Neuronal stem cell (in vitro differentiated cells): ENCODE measurements around the gene LRMDA.

Source experiments
- DNase-seq: peaks from one replicate; pipeline ENCODE4 v3.0.0-alpha.2; 2013; ENCODE audit warnings: low spot score
- H2AFZ ChIP-seq: one replicate; pipeline ENCODE4 v1.6.1; 2013; ENCODE audit warnings: mild to moderate bottlenecking, low read length, inconsistent platforms
- H2AK5ac ChIP-seq: 2 replicates; pipeline ENCODE4 v1.6.1; 2013; ENCODE audit warnings: low read depth, mild to moderate bottlenecking, inconsistent platforms, low read length, moderate library complexity, mixed read lengths
- H2BK120ac ChIP-seq: 2 replicates; pipeline ENCODE4 v1.6.1; 2013; ENCODE audit warnings: low read depth, mild to moderate bottlenecking, inconsistent platforms, low read length, moderate library complexity, mixed read lengths
- H2BK12ac ChIP-seq: one replicate; pipeline ENCODE4 v1.6.1; 2013; ENCODE audit warnings: low read length, inconsistent platforms
- H2BK15ac ChIP-seq: 2 replicates; pipeline ENCODE4 v1.6.1; 2013; ENCODE audit warnings: mild to moderate bottlenecking, low read length, inconsistent platforms, mixed read lengths
- H2BK5ac ChIP-seq: one replicate; pipeline ENCODE4 v1.6.1; 2013; ENCODE audit warnings: inconsistent platforms, mild to moderate bottlenecking, low read length, moderate library complexity
- H3K14ac ChIP-seq: one replicate; pipeline ENCODE4 v1.6.1; 2013; ENCODE audit warnings: low read length, inconsistent platforms
- H3K18ac ChIP-seq: 2 replicates; pipeline ENCODE4 v1.6.1; 2013; ENCODE audit warnings: low read length, inconsistent platforms
- H3K23ac ChIP-seq: 2 replicates; pipeline ENCODE4 v1.6.1; 2013; ENCODE audit warnings: low read depth, mild to moderate bottlenecking, mixed read lengths, low read length, inconsistent platforms; ENCODE audit not compliant: poor library complexity
- H3K27ac ChIP-seq: replicated peaks from 3 replicates; pipeline ENCODE4 v1.5.1; 2013; ENCODE audit warnings: low read length, inconsistent platforms
- H3K27me3 ChIP-seq, 3 experiments: 2 replicates each; pipeline ENCODE4 v1.6.1; 2013; ENCODE audit warnings: low read length in 3 of 3, mild to moderate bottlenecking in 2 of 3, inconsistent platforms in 1 of 3, low read depth in 1 of 3, mixed read lengths in 1 of 3, moderate library complexity in 1 of 3; ENCODE audit not compliant: control insufficient read depth in 3 of 3, insufficient read depth in 3 of 3
- H3K36me3 ChIP-seq, 2 donors: replicated peaks in 1 of 2; 2 replicates each; pipeline ENCODE4 v1.6.1; 2013; ENCODE audit warnings: low read length in 2 of 2; ENCODE audit not compliant: control insufficient read depth in 2 of 2, insufficient read depth in 2 of 2
- H3K4ac ChIP-seq: 2 replicates; pipeline ENCODE4 v1.6.1; 2013; ENCODE audit warnings: inconsistent platforms, mild to moderate bottlenecking, low read length, moderate library complexity
- H3K4me1 ChIP-seq, 2 donors: 1 replicate in 1 of 2; 2 replicates in 1 of 2; pipeline ENCODE4 v1.6.1; 2013; ENCODE audit warnings: low read length in 2 of 2, low read depth in 1 of 2; ENCODE audit not compliant: control insufficient read depth in 2 of 2, insufficient read depth in 1 of 2
- H3K4me2 ChIP-seq: one replicate; pipeline ENCODE4 v1.6.1; 2013; ENCODE audit warnings: mild to moderate bottlenecking, low read length, inconsistent platforms; ENCODE audit not compliant: insufficient read depth, poor library complexity, severe bottlenecking
- H3K4me3 ChIP-seq, 2 donors: 2 replicates each; pipeline ENCODE4 v1.5.1; 2013; ENCODE audit warnings: low read length in 2 of 2, mild to moderate bottlenecking in 2 of 2, inconsistent platforms in 1 of 2, moderate library complexity in 1 of 2
- H3K79me1 ChIP-seq: one replicate; pipeline ENCODE4 v1.6.1; 2013; ENCODE audit warnings: low read depth, mild to moderate bottlenecking, inconsistent platforms, low read length, moderate library complexity
- H3K9ac ChIP-seq: one replicate; pipeline ENCODE4 v1.6.1; 2013; ENCODE audit warnings: mild to moderate bottlenecking, low read depth, low read length, inconsistent platforms; ENCODE audit not compliant: poor library complexity
- H3K9me3 ChIP-seq, 2 donors: replicated peaks in 1 of 2; 2 replicates each; pipeline versions ENCODE3 to v1.6.1; 2013; ENCODE audit warnings: low read length in 2 of 2, mild to moderate bottlenecking in 2 of 2, inconsistent platforms in 1 of 2, low read depth in 1 of 2, mixed read lengths in 1 of 2, moderate library complexity in 1 of 2; ENCODE audit not compliant: control insufficient read depth in 2 of 2, insufficient read depth in 1 of 2
- H4K8ac ChIP-seq: one replicate; pipeline ENCODE4 v1.6.1; 2013; ENCODE audit warnings: low read depth, mild to moderate bottlenecking, inconsistent platforms, low read length, moderate library complexity
- H4K91ac ChIP-seq: one replicate; pipeline ENCODE4 v1.6.1; 2013; ENCODE audit warnings: low read length, low read depth, mild to moderate bottlenecking, inconsistent platforms; ENCODE audit not compliant: poor library complexity
- WGBS, 2 donors: extraction: QIAGEN DNeasy Blood & Tissue Kit; methylation state at CpG; one replicate each; pipeline ENCODE4 v1.1.7; 2013; ENCODE audit warnings: missing lambda C conversion rate in 2 of 2, mixed read lengths in 1 of 2; ENCODE audit not compliant: insufficient read length in 2 of 2, insufficient replicate concordance in 1 of 2; ENCODE audit errors: extremely low coverage in 2 of 2; 5-methylcytosine and 5-hydroxymethylcytosine counted together

The LRMDA gene

GRCh38 chr10:75738924-75739323, 307.5 kb downstream of the LRMDA start:
- Histone ChIP-seq H3K23ac (no peak overlapping the region), H2AFZ (no peak overlapping the region), H3K27me3 (peaks cover 0 to 4% (median 0%) of the 10 kb centered on the region in 3 experiments), H2BK5ac (no peak overlapping the region), H2AK5ac (no peak overlapping the region), H3K9me3 (no peaks in the 10 kb centered on the region), H4K91ac (no peak overlapping the region), H2BK12ac (no peak overlapping the region), H3K9ac (no peak overlapping the region), H3K18ac (peak overlapping the region; percentile 15), H3K36me3 (no peaks in the 10 kb centered on the region), H3K4me3 (no peak overlapping the region), H4K8ac (no peak overlapping the region), H2BK15ac (no peak overlapping the region), H3K4me1 (peaks cover 0 to 4% of the 10 kb centered on the region in 2 donors), H3K27ac (no peak overlapping the region), H3K14ac (no peak overlapping the region), H3K4me2 (no peak overlapping the region), H3K79me1 (no peaks in the 10 kb centered on the region), H2BK120ac (no peak overlapping the region), H3K4ac (no peak overlapping the region)
- WGBS, 2 donors = no CpG with 5 or more reads among the region's 9 CpGs
- DNase-seq = no peak

GRCh38 chr10:75739414-75740143, 308.2 kb downstream of the LRMDA start:
- H3K36me3 ChIP-seq = no peaks in the 10 kb centered on the region
- no peak overlapping the region for H2BK15ac ChIP-seq
- peaks cover 0 to 4% of the 10 kb centered on the region in 2 donors for H3K4me1 ChIP-seq
- H3K18ac ChIP-seq = no peak overlapping the region
- H3K4ac ChIP-seq = no peak overlapping the region
- no peak overlapping the region for H3K4me3 ChIP-seq
- H3K23ac ChIP-seq = no peak overlapping the region
- H4K8ac ChIP-seq = no peak overlapping the region
- no peak overlapping the region for H3K9ac ChIP-seq
- H2BK120ac ChIP-seq = no peak overlapping the region
- H2BK5ac ChIP-seq = no peak overlapping the region
- no peak overlapping the region for H2BK12ac ChIP-seq
- no peaks in the 10 kb centered on the region for H3K79me1 ChIP-seq
- no peak overlapping the region for H3K14ac ChIP-seq
- no peak overlapping the region for H3K27ac ChIP-seq
- peaks cover 0 to 4% (median 0%) of the 10 kb centered on the region in 3 experiments for H3K27me3 ChIP-seq
- no peak overlapping the region for H2AFZ ChIP-seq
- no peak overlapping the region for H3K4me2 ChIP-seq
- no peaks in the 10 kb centered on the region for H3K9me3 ChIP-seq
- no CpG with 5 or more reads among the region's 8 CpGs for WGBS, 2 donors
- H4K91ac ChIP-seq = no peak overlapping the region
- no peak for DNase-seq
- H2AK5ac ChIP-seq = no peak overlapping the region

- no peak overlapping the region for H4K8ac ChIP-seq
- H3K9me3 ChIP-seq = no peaks in the 10 kb centered on the region
- no peak overlapping the region for H2BK12ac ChIP-seq
- H3K27ac ChIP-seq = no peak overlapping the region
- H2AK5ac ChIP-seq = no peak overlapping the region
- no peak overlapping the region for H2BK5ac ChIP-seq
- H3K18ac ChIP-seq = no peak overlapping the region
- H2AFZ ChIP-seq = no peak overlapping the region
- no peaks in the 10 kb centered on the region for H3K36me3 ChIP-seq
- no peak overlapping the region for H3K4ac ChIP-seq
- no peaks in the 10 kb centered on the region for H3K79me1 ChIP-seq
- no peak overlapping the region for H3K4me3 ChIP-seq
- H3K4me1 ChIP-seq = peaks cover 0 to 4% of the 10 kb centered on the region in 2 donors
- no peak overlapping the region for H3K14ac ChIP-seq
- peaks cover 0 to 4% (median 0%) of the 10 kb centered on the region in 3 experiments for H3K27me3 ChIP-seq
- DNase-seq = no peak
- H3K4me2 ChIP-seq = no peak overlapping the region
- H2BK120ac ChIP-seq = no peak overlapping the region
- H4K91ac ChIP-seq = no peak overlapping the region
- H2BK15ac ChIP-seq = no peak overlapping the region
- no CpG with 5 or more reads among the region's 1 CpG for WGBS, 2 donors
- H3K9ac ChIP-seq = no peak overlapping the region
- no peak overlapping the region for H3K23ac ChIP-seq
Observed at GRCh38 chr10:75740541-75740940, 309.1 kb downstream of the LRMDA start.

- Histone ChIP-seq H3K4me2 (no peak overlapping the region), H4K91ac (no peak overlapping the region), H3K4ac (no peak overlapping the region), H2BK15ac (no peak overlapping the region), H3K14ac (no peak overlapping the region), H2BK12ac (no peak overlapping the region), H2BK5ac (no peak overlapping the region), H2AK5ac (no peak overlapping the region), H3K9me3 (no peaks in the 10 kb centered on the region), H3K4me3 (no peak overlapping the region), H3K4me1 (no peaks in the 10 kb centered on the region), H2AFZ (no peak overlapping the region), H3K27ac (no peak overlapping the region), H2BK120ac (no peak overlapping the region), H3K23ac (no peak overlapping the region), H3K36me3 (no peaks in the 10 kb centered on the region), H3K9ac (no peak overlapping the region), H3K79me1 (no peaks in the 10 kb centered on the region), H3K18ac (no peak overlapping the region), H3K27me3 (peaks cover 0 to 4% (median 0%) of the 10 kb centered on the region in 3 experiments), H4K8ac (no peak overlapping the region)
- DNase-seq = no peak
- WGBS, 2 donors = no CpG with 5 or more reads among the region's 1 CpG
Observed at GRCh38 chr10:75742355-75742754, 310.9 kb downstream of the LRMDA start.
